Activated CD4-positive, CD25-positive, alpha-beta regulatory T cell treated with anti-CD3 and anti-CD28 coated beads, Interleukin-2, amount 50 U/mL, for 16 hours (primary cell): Measurements from ENCODE around the gene MON2.
"Not testable (repeated sequence)": the region's sequence is repeated elsewhere in the genome, so short reads cannot be mapped to it uniquely, and the experiment has no call there.

ENCODE experiments used
- DNase-seq: peaks from one replicate; pipeline ENCODE4 v3.0.0-alpha.2; 2020; ENCODE audit warnings: low read depth, low spot score

MON2 gene

GRCh38 chr12:62466594-62467491, at the start of gene MON2:
Gene MON2, plus strand, starts transcription at chr12:62466826. Its CDS starts 382 bp downstream, at chr12:62467208.
- DNase-seq, result peak; percentile 80

GRCh38 chr12:62426089-62426488, 40.5 kb upstream of the MON2 start:
- DNase-seq, result no peak

DNA sequence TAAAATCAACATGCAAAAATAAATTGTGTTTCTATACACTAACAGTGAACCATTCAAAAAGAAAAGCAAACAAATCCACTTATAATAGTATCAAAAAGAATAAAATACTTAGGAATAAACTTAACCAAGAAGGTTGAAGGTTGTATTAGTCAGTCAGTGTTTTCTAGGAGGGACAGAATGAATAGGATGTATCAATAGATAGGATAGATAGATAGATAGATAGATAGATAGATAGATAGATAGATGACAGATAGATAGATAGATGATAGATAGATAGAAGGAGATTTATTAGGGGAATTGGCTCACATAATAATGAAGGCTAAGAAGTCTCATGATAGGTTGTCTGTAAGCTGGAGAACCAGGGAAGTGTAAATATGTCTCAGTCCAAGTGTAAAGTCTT, 37.2 kb upstream of the MON2 start:
- DNase-seq, result no peak

- DNase-seq, result no peak
Observed at GRCh38 chr12:62434494-62435302, 31.9 kb upstream of the MON2 start.

DNA sequence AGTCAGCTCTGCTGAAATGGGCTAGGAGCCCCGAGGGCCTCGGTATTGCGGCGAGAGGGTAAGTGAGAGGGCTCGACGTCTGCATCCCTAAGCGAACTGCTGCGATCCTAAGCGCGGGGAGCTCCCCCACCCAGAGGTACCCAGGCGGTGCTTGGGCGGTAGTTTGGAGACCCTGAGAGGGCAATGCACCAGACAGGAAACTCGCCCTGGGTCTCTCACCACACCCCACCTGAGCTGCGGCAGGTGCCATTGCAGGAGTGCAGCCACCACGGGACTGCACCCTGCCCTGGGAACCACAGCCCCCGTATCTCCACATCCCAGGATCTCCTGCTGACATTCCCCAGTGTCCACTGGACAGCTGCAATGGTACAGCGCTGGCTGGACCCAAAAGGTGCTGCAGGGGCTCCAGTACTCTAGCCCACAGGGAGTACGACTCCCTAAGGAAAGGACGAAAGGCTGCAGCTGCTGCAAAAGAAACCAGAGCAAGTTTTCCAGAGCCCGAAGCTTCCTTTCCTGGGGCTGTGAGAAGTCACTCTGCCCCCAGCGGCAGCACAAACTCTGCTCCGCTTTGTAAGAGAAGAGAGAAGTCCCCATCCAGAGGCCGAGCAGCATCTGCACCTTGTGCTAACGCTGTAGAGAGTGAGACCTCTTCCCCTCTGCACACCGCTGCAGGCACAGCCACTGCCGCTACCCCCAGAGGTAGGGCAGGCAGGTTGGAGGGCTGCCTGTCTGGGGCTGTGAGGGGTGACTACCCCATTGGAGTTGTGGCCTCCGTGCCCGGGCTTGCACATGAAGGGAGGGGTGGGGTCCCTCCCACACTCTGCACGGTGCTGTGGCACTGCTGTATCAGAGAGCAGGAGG, 31.1 kb upstream of the MON2 start:
- DNase-seq, result no peak

DNA sequence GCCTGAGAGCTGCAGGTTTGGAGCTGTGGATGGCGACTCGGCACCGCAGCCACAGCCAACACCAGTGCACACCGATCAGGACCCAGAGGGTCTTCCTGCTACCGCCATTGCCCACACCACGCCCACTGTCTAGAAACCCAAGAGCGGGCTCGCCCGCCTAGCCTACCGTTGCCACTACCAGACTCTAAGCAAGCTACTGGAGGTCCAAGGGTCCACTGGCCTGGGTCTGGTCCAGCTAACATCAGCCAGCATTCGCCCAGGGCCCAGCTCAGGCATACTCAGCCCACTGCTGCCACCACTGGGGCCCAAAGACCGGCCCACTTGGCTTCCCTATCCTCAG, 30.5 kb upstream of the MON2 start:
- DNase-seq, result no peak

DNA sequence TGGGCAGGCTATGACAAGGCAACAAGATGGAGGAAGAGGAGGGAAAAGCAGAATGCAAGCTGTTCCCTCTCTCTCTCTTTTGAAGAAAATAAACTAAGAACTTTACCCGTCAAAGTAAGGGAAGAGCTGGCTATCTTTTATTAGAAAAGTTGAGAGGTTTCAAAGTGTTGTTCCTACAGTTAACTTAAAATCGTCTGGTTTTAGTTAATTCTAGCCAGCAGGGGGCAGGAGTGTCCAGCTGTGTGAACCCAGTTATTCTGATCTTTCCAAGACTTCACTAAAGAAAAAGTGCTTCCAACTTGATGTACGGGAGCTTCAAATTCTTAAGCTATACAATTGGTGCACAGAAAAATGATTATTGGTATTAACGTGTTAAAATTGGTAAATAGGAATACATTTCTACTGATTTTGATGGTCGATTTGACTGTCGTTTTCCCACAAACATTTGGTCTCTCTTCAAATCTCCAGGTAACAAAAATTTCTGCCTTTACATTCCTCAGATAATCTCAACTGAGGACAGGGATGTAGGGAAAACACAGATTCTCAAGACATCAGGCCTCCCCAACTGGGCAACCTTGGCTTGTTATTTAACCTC, 28.4 kb upstream of the MON2 start:
- peak; percentile 20 for DNase-seq

GRCh38 chr12:62446754-62447452, 19.7 kb upstream of the MON2 start:
- no peak for DNase-seq

- DNase-seq, result no peak
Observed at GRCh38 chr12:62448436-62448835, 18.2 kb upstream of the MON2 start.

DNA sequence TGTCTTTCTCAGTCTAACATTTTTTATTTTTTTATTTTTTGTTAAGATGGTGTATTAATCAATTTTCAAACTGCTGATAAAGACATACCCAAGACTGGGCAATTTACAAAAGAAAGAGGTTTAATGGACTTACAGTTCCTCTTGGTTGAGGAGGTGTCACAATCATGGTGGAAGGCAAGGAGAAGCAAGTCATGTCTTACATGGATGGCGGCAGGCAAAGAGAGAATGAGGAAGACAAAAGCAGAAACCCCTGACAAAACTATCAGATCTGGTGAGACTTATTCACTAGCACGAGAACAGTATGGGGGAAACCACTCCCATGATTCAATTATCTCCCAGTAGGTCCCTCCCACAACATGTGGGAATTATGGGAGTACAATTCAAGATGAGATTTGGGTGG, 11.2 kb upstream of the MON2 start:
- not testable (repeated sequence) for DNase-seq

GRCh38 chr12:62458626-62459025, 8.0 kb upstream of the MON2 start:
- no peak for DNase-seq

- DNase-seq, result no peak
Observed at GRCh38 chr12:62459976-62460375, 6.7 kb upstream of the MON2 start.

GRCh38 chr12:62461171-62461837, 5.3 kb upstream of the MON2 start:
- DNase-seq, result not testable (repeated sequence)

DNA sequence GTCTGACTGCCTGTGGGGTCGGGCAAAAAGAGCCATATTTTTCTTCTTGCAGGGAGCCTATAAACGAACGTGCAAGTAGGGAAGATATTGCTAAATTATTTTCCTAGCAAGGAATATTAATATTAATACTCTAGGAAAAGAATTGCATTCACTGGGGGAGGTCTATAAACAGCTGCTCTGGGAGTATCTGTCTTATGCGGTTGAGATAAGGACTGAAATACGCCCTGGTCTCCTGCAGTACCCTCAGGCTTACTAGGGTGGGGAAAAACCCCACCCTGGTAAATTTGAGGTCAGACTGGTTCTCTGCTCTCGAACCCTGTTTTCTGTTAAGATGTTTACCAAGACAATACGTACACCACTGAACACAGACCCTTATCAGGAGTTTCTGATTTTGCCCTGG, 3.4 kb upstream of the MON2 start:
- not testable (repeated sequence) for DNase-seq

DNA sequence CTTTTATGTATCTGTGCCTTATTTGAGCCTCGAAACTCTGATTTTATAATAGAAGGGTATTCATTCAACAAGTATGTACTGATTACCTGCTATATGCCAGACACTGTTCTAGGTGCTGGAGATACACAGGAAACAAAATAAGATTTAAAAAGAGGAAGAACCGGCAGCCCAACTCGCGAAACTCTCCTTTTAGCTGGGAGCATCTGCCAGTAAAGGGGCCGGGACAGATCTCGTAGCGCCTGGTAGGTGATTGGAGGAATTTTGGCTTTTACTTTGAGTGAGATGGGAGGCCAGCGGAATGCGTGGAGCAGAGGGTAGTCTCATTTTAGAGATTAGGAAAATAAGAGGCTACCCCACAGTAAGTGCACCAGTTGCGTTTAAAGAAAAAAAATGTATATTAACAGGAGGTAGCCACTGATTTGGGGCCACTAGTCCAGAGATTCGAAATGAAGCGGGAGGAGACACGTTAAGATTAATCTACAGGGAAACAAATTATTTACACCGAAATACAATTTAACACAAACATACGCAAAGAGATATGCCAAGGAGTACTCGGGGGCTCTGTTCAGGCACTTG, 520 bp upstream of the MON2 start:
- DNase-seq, result no peak

DNA sequence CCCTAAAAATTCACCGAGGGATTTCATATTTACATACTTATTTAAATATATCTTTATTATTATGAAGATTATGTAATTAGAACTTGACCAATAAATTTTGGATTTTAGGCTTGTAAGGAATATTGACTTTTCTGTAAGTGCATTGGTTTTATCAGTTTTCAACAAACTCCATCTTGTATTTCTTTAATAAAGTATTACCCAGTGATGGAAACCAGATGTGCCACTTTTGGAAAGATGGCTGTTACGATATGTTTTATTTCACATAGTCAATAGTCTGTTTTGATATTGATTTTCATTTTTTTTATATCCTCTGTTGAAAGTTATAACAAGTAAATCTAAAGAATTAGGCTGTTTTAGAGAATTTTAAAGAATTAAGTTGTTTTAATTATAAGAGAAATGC, 1.8 kb downstream of the MON2 start:
- DNase-seq, result no peak

DNA sequence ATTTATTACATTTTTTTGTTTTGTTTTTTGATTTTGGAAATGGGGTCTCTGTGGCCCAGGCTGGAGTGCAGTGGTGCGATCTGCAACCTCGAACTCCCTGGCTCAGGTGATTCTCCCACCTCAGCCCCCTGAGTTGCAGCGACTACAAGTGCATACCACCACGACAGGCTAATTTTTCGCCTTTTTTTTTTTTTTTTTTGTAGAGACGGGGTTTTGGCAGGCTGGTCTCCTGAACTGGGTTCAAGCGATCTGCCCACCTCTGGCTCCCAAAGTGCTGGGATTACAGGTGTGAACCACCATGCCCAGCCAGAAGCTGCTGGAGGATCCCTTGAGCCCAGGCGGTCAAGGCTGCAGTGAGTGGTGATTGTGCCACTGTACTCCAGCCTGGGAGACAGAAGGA, 2.3 kb downstream of the MON2 start:
- no peak for DNase-seq

- no peak for DNase-seq
Observed at GRCh38 chr12:62469704-62470103, 3.1 kb downstream of the MON2 start.

GRCh38 chr12:62471734-62472133, 5.1 kb downstream of the MON2 start:
- no peak for DNase-seq

GRCh38 chr12:62472472-62472871, 5.8 kb downstream of the MON2 start:
- no peak for DNase-seq
